K562 (cell line): ENCODE measurements around the gene TCF21. TPM values are rescaled to one million over a fixed set of nuclear protein-coding genes. Genes with fewer than 3 reads are reported as not detected.

ENCODE experiments used
- ERF ChIP-seq: fragments of 450-650 bp; formaldehyde crosslinking; IDR thresholded peaks from 2 replicates; pipeline ENCODE4 v1.4.0; 2020; ENCODE audit warnings: mild to moderate bottlenecking, mixed read lengths
- FOXA3 ChIP-seq, 2 experiments: fragments of 450-650 bp in 1 of 2; sonication (generic) in 1 of 2; formaldehyde crosslinking; IDR thresholded peaks in 1 of 2; conservative IDR thresholded peaks in 1 of 2; 2 replicates each; pipeline versions ENCODE4 v1.4.0 to v1.8.0; 2020 to 2022; ENCODE audit warnings: mild to moderate bottlenecking in 2 of 2, missing genetic modification reagents in 1 of 2
- RBM39 ChIP-seq: fragments of 200-400 bp; formaldehyde crosslinking; optimal IDR thresholded peaks from 2 replicates; pipeline ENCODE3; 2018; ENCODE audit warnings: low read depth, low read length
- SP2 ChIP-seq: IDR thresholded peaks from 2 replicates; pipeline ENCODE4 v1.6.1; 2011; ENCODE audit warnings: mild to moderate bottlenecking, low read depth, low read length, moderate library complexity; ENCODE audit not compliant: poor library complexity, severe bottlenecking; ENCODE audit errors: extremely low read depth
- SREBF2 ChIP-seq: sonication (generic); formaldehyde crosslinking; IDR thresholded peaks from 2 replicates; pipeline ENCODE4 v1.4.0; 2020; ENCODE audit warnings: mild to moderate bottlenecking, missing genetic modification reagents
- XRCC4 ChIP-seq: IDR thresholded peaks from one replicate; pipeline ENCODE4 v1.6.1; 2011; ENCODE audit not compliant: insufficient read depth, insufficient read length; ENCODE audit errors: extremely low read depth
- ZNF184 ChIP-seq: sonication (generic); formaldehyde crosslinking; IDR thresholded peaks from 2 replicates; pipeline ENCODE4 v1.5.0; 2020; ENCODE audit warnings: missing genetic modification reagents
- ZNF347 ChIP-seq: fragments of 450-650 bp; formaldehyde crosslinking; IDR thresholded peaks from 2 replicates; pipeline ENCODE4 v1.4.0; 2020; ENCODE audit warnings: low read depth, mild to moderate bottlenecking, moderate library complexity
- ZNF644 ChIP-seq: fragments of 200-800 bp; sonication (Bioruptor generic); IDR thresholded peaks from 2 replicates; pipeline ENCODE4 v1.6.1; 2016; ENCODE audit warnings: low read depth, missing genetic modification characterization, missing compliant biosample characterization
- ZNF699 ChIP-seq: fragments of 250-450 bp; sonication (Bioruptor Pico); IDR thresholded peaks from 2 replicates; pipeline ENCODE4 v1.8.0; 2021; ENCODE audit warnings: mild to moderate bottlenecking, moderate library complexity; ENCODE audit not compliant: insufficient replicate concordance
- polyA plus RNA-seq, 8 experiments: library from polyadenylated mRNA; depleted of rRNA in 4 of 8; stranded (reverse) in 5 of 8; unstranded in 3 of 8; fragments of >200 nt; fragmentation: Nextera tagmentation in 2 of 8; fragmentation: Illumina TruSeq in 1 of 8; extraction: Ambion mirVana in 2 of 8; extraction: Trizol in 1 of 8; gene quantifications; 2 replicates each; pipeline versions ENCODE4 v1.2.1 to v1.2.3, GENCODE V29; 2011 to 2014; ENCODE audit warnings: inconsistent platforms in 1 of 8, missing spikeins in 1 of 8
- total RNA-seq, 7 experiments: library from RNA; depleted of rRNA in 6 of 7; stranded (reverse); fragments of >200 nt in 6 of 7; fragmentation: Illumina TruSeq in 2 of 7; extraction: Trizol in 2 of 7; gene quantifications; 2 replicates each; pipeline versions ENCODE4 v1.2.1 to v1.2.3, GENCODE V29; 2011 to 2021; ENCODE audit warnings: low replicate concordance in 1 of 7
- TF ChIP-seq, protein P1 (sequence below): fragments of 450-650 bp; formaldehyde crosslinking; IDR thresholded peaks from 2 replicates; pipeline ENCODE4 v1.4.0; 2022; ENCODE audit warnings: missing genetic modification characterization
- TF ChIP-seq, protein P2 (sequence below): fragments of 450-650 bp; IDR thresholded peaks from 2 replicates; pipeline ENCODE4 v1.6.1; 2016; ENCODE audit warnings: mild to moderate bottlenecking, moderate library complexity

TCF21 gene
- total and polyA plus RNA-seq, 9 of the 15 experiments (the other 6 are each of a cell fraction or from before 2014, with no cell fraction given) = not detected

DNA sequence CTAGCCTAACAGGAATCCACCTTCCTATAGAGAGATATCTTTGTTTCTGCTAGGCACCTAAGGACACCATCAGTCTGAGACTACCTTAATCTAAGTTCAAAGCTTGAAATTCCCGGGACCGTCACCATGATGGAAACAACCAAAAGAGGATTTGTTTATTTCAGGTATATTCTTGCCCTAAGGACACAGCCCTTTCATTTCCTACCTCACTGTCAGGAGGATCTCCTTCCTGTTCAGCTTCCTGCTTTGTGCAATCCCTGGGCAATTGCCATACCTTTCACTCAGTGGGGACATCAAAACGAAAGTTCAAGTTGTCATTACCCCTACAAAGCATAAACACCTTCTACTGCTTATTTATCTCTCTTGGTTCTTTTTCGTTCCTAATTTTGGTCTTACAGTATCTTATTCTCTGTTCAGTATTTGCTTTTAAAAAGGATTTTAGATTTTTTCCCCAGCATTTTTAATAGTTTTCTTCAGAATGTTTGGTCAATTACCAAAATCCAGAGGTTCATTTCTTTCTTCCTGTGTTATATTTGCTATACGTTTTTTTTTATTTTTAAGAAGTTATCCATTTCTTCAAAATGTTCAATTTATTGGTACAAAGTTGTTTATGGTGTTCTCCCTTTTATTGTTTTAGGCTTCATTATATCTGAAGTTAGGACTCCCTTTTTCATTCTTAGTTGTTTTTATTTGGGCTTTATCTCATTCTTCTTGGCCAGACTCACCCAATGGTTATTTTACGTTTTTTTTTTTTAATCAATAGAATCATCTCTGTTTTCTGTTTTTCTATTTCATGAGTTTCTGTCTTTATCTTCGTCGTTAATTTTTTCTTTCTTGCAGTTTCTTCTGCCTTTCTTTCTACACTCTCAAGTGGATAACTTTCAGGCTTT, 51.1 kb downstream of the TCF21 start (continued):
- TF ChIP-seq SP2 (no peak), ZNF644 (peak; percentile 55; the same call in 1 of the 2 replicates), ZNF347 (CRISPR knock-in tag) (no peak), ZNF184 (CRISPR knock-in tag) (no peak), ZNF699 (CRISPR knock-in tag) (no peak), RBM39 (no peak), ERF (CRISPR knock-in tag) (no peak), FOXA3 (CRISPR knock-in tag; conservative IDR thresholded peaks at IDR 0.05 in 1 of 2, IDR thresholded peaks at IDR 0.05 in 1 of 2) (no peak), XRCC4 (no peak), SREBF2 (no peak)
- TF ChIP-seq, protein P1, sequence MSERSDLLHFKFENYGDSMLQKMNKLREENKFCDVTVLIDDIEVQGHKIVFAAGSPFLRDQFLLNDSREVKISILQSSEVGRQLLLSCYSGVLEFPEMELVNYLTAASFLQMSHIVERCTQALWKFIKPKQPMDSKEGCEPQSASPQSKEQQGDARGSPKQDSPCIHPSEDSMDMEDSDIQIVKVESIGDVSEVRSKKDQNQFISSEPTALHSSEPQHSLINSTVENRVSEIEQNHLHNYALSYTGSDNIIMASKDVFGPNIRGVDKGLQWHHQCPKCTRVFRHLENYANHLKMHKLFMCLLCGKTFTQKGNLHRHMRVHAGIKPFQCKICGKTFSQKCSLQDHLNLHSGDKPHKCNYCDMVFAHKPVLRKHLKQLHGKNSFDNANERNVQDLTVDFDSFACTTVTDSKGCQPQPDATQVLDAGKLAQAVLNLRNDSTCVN (CRISPR knock-in tag) = no peak
- TF ChIP-seq, protein P2, sequence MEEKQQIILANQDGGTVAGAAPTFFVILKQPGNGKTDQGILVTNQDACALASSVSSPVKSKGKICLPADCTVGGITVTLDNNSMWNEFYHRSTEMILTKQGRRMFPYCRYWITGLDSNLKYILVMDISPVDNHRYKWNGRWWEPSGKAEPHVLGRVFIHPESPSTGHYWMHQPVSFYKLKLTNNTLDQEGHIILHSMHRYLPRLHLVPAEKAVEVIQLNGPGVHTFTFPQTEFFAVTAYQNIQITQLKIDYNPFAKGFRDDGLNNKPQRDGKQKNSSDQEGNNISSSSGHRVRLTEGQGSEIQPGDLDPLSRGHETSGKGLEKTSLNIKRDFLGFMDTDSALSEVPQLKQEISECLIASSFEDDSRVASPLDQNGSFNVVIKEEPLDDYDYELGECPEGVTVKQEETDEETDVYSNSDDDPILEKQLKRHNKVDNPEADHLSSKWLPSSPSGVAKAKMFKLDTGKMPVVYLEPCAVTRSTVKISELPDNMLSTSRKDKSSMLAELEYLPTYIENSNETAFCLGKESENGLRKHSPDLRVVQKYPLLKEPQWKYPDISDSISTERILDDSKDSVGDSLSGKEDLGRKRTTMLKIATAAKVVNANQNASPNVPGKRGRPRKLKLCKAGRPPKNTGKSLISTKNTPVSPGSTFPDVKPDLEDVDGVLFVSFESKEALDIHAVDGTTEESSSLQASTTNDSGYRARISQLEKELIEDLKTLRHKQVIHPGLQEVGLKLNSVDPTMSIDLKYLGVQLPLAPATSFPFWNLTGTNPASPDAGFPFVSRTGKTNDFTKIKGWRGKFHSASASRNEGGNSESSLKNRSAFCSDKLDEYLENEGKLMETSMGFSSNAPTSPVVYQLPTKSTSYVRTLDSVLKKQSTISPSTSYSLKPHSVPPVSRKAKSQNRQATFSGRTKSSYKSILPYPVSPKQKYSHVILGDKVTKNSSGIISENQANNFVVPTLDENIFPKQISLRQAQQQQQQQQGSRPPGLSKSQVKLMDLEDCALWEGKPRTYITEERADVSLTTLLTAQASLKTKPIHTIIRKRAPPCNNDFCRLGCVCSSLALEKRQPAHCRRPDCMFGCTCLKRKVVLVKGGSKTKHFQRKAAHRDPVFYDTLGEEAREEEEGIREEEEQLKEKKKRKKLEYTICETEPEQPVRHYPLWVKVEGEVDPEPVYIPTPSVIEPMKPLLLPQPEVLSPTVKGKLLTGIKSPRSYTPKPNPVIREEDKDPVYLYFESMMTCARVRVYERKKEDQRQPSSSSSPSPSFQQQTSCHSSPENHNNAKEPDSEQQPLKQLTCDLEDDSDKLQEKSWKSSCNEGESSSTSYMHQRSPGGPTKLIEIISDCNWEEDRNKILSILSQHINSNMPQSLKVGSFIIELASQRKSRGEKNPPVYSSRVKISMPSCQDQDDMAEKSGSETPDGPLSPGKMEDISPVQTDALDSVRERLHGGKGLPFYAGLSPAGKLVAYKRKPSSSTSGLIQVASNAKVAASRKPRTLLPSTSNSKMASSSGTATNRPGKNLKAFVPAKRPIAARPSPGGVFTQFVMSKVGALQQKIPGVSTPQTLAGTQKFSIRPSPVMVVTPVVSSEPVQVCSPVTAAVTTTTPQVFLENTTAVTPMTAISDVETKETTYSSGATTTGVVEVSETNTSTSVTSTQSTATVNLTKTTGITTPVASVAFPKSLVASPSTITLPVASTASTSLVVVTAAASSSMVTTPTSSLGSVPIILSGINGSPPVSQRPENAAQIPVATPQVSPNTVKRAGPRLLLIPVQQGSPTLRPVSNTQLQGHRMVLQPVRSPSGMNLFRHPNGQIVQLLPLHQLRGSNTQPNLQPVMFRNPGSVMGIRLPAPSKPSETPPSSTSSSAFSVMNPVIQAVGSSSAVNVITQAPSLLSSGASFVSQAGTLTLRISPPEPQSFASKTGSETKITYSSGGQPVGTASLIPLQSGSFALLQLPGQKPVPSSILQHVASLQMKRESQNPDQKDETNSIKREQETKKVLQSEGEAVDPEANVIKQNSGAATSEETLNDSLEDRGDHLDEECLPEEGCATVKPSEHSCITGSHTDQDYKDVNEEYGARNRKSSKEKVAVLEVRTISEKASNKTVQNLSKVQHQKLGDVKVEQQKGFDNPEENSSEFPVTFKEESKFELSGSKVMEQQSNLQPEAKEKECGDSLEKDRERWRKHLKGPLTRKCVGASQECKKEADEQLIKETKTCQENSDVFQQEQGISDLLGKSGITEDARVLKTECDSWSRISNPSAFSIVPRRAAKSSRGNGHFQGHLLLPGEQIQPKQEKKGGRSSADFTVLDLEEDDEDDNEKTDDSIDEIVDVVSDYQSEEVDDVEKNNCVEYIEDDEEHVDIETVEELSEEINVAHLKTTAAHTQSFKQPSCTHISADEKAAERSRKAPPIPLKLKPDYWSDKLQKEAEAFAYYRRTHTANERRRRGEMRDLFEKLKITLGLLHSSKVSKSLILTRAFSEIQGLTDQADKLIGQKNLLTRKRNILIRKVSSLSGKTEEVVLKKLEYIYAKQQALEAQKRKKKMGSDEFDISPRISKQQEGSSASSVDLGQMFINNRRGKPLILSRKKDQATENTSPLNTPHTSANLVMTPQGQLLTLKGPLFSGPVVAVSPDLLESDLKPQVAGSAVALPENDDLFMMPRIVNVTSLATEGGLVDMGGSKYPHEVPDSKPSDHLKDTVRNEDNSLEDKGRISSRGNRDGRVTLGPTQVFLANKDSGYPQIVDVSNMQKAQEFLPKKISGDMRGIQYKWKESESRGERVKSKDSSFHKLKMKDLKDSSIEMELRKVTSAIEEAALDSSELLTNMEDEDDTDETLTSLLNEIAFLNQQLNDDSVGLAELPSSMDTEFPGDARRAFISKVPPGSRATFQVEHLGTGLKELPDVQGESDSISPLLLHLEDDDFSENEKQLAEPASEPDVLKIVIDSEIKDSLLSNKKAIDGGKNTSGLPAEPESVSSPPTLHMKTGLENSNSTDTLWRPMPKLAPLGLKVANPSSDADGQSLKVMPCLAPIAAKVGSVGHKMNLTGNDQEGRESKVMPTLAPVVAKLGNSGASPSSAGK = peak; percentile 29; the same call in 1 of the 2 replicates
